WTC11 (cell line): Measurements from ENCODE around the gene UMAD1.

Source experiments
- CBFB ChIP-seq: sonication (generic); formaldehyde crosslinking; IDR thresholded peaks from 2 replicates; pipeline ENCODE4 v1.8.1; 2022; ENCODE audit warnings: mild to moderate bottlenecking, low read depth, missing genetic modification reagents
- MAX ChIP-seq: sonication (generic); formaldehyde crosslinking; IDR thresholded peaks from 2 replicates; pipeline ENCODE4 v1.8.0; 2022; ENCODE audit warnings: mild to moderate bottlenecking, missing genetic modification reagents
- NFYB ChIP-seq: sonication (generic); formaldehyde crosslinking; conservative IDR thresholded peaks from 2 replicates; pipeline ENCODE4 v1.8.0; 2022; ENCODE audit warnings: low read depth, missing genetic modification reagents
- PRDM15 ChIP-seq: sonication (generic); formaldehyde crosslinking; IDR thresholded peaks from 2 replicates; pipeline ENCODE4 v1.8.0; 2022; ENCODE audit warnings: missing genetic modification reagents
- SOX15 ChIP-seq: fragments of 250-450 bp; sonication (Bioruptor Pico); IDR thresholded peaks from 2 replicates; pipeline ENCODE4 v1.9.0; 2021; ENCODE audit warnings: mild to moderate bottlenecking
- SP1 ChIP-seq: sonication (generic); formaldehyde crosslinking; conservative IDR thresholded peaks from 2 replicates; pipeline ENCODE4 v1.8.1; 2022; ENCODE audit warnings: missing genetic modification reagents
- ZNF121 ChIP-seq: sonication (generic); formaldehyde crosslinking; IDR thresholded peaks from 2 replicates; pipeline ENCODE4 v1.8.0; 2023; ENCODE audit warnings: missing genetic modification reagents
- ZNF423 ChIP-seq: fragments of 250-450 bp; sonication (Bioruptor Pico); IDR thresholded peaks from 2 replicates; pipeline ENCODE4 v2.1.2; 2022; ENCODE audit warnings: mild to moderate bottlenecking, moderate library complexity
- ZNF532 ChIP-seq: fragments of 250-450 bp; sonication (Bioruptor Pico); IDR thresholded peaks from 2 replicates; pipeline ENCODE4 v1.9.0; 2021; ENCODE audit warnings: mild to moderate bottlenecking, borderline replicate concordance
- TF ChIP-seq, protein P1 (sequence below): fragments of 200-600 bp; IDR thresholded peaks from 2 replicates; pipeline ENCODE4 v1.8.0; 2022; ENCODE audit warnings: antibody characterized with exemption
- TF ChIP-seq, protein P2 (sequence below): sonication (generic); formaldehyde crosslinking; IDR thresholded peaks from 2 replicates; pipeline ENCODE4 v1.8.1; 2023; ENCODE audit warnings: mild to moderate bottlenecking, missing genetic modification reagents, moderate library complexity
- TF ChIP-seq, protein P3 (sequence below): sonication (generic); formaldehyde crosslinking; conservative IDR thresholded peaks from 2 replicates; pipeline ENCODE4 v1.8.1; 2023; ENCODE audit warnings: mild to moderate bottlenecking, low read depth, missing genetic modification reagents, moderate library complexity

DNA sequence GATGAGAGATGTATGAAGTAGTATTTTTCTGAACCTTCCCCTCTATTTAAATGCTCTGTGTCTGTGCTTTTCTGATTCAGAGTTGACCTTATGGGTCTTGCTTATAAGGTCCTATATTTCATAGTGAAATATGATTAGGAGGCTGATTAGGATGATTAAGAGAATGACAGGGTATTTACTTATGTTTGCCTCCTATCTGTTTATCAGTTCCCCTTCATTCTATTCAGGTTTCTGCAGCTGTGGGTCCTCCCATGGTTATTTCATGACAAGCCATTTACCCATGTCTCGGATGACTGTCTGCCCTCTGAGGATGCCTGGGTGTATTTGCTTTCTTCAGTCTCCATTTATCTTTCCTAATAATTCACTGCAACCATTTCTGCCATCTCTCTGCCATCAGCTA, 61.0 kb downstream of the UMAD1 start:
- TF ChIP-seq CBFB = no peak
- TF ChIP-seq, protein P1, sequence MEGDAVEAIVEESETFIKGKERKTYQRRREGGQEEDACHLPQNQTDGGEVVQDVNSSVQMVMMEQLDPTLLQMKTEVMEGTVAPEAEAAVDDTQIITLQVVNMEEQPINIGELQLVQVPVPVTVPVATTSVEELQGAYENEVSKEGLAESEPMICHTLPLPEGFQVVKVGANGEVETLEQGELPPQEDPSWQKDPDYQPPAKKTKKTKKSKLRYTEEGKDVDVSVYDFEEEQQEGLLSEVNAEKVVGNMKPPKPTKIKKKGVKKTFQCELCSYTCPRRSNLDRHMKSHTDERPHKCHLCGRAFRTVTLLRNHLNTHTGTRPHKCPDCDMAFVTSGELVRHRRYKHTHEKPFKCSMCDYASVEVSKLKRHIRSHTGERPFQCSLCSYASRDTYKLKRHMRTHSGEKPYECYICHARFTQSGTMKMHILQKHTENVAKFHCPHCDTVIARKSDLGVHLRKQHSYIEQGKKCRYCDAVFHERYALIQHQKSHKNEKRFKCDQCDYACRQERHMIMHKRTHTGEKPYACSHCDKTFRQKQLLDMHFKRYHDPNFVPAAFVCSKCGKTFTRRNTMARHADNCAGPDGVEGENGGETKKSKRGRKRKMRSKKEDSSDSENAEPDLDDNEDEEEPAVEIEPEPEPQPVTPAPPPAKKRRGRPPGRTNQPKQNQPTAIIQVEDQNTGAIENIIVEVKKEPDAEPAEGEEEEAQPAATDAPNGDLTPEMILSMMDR = no peak
- no peak for TF ChIP-seq MAX
- TF ChIP-seq SP1 (CRISPR knock-in tag) = no peak
- TF ChIP-seq NFYB (CRISPR knock-in tag) = no peak
- no peak for TF ChIP-seq ZNF532 (CRISPR knock-in tag)
- no peak for TF ChIP-seq ZNF423
- TF ChIP-seq ZNF121 (CRISPR knock-in tag) = no peak
- TF ChIP-seq SOX15 (CRISPR knock-in tag) = no peak
- TF ChIP-seq, protein P2, sequence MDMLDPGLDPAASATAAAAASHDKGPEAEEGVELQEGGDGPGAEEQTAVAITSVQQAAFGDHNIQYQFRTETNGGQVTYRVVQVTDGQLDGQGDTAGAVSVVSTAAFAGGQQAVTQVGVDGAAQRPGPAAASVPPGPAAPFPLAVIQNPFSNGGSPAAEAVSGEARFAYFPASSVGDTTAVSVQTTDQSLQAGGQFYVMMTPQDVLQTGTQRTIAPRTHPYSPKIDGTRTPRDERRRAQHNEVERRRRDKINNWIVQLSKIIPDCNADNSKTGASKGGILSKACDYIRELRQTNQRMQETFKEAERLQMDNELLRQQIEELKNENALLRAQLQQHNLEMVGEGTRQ (CRISPR knock-in tag) = no peak
- TF ChIP-seq PRDM15 (CRISPR knock-in tag) = no peak
- TF ChIP-seq, protein P3, sequence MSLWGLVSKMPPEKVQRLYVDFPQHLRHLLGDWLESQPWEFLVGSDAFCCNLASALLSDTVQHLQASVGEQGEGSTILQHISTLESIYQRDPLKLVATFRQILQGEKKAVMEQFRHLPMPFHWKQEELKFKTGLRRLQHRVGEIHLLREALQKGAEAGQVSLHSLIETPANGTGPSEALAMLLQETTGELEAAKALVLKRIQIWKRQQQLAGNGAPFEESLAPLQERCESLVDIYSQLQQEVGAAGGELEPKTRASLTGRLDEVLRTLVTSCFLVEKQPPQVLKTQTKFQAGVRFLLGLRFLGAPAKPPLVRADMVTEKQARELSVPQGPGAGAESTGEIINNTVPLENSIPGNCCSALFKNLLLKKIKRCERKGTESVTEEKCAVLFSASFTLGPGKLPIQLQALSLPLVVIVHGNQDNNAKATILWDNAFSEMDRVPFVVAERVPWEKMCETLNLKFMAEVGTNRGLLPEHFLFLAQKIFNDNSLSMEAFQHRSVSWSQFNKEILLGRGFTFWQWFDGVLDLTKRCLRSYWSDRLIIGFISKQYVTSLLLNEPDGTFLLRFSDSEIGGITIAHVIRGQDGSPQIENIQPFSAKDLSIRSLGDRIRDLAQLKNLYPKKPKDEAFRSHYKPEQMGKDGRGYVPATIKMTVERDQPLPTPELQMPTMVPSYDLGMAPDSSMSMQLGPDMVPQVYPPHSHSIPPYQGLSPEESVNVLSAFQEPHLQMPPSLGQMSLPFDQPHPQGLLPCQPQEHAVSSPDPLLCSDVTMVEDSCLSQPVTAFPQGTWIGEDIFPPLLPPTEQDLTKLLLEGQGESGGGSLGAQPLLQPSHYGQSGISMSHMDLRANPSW (CRISPR knock-in tag) = no peak
